Stimulated activated CD8-positive, alpha-beta memory T cell treated with anti-CD3 and anti-CD28 coated beads, Interleukin-2, amount 100 ng/mL, for 1 hour (primary cell): ENCODE results near the gene PCNA.
A peak's percentile ranks its signal among the peaks of the same experiment; 100 is the strongest.
"Not testable (repeated sequence)": the region's sequence is repeated elsewhere in the genome, so short reads cannot be mapped to it uniquely, and the experiment has no call there.

Experiments
- DNase-seq, 2 donors: peaks; one replicate each; pipeline ENCODE4 v3.0.0-alpha.2; 2020; ENCODE audit warnings: low read depth in 2 of 2

PCNA gene

DNA sequence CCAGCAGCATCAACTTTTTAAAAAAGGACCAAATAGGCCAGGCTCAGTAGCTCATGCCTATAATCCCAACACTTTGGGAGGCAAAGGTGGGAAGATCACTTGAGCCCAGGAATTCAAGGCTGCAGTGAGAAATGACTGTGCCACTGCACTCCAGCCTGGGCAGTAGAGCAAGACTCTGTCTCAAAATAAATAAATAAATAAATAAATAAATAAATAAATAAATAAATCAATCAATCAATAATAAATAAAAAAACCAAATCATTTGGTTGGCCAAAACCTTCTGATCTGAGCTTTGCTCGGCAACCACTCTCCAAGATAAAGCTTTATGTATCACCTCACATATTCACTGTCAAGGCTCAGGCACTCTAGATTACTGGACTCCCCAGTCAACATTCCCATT is 20.7 kb downstream of the PCNA start:
- DNase-seq, result not testable (repeated sequence)

- no peak for DNase-seq
Measured at GRCh38 chr20:5096463-5096862, 23.3 kb downstream of the PCNA start.

GRCh38 chr20:5095931-5096330 is 23.8 kb downstream of the PCNA start:
- no peak for DNase-seq

DNA sequence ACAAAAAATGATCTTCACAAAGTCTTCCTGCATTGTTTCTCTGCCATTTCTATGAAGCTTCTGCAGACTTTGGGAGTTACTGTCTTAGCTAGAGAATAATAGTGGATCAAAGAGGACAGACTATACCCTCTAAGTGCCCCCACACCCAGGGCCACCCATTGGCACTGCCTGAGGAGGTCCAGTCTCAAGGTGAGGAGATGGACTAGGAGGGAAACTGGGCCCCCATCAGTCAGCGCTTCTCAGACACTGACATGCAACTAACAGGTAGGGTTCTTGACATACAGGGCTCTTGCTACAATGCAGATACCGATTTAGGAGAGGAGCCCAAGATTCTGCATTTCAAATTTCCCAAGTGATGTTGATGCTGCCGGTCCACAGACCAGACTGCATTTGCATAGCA is 24.3 kb downstream of the PCNA start:
- no peak for DNase-seq

DNA sequence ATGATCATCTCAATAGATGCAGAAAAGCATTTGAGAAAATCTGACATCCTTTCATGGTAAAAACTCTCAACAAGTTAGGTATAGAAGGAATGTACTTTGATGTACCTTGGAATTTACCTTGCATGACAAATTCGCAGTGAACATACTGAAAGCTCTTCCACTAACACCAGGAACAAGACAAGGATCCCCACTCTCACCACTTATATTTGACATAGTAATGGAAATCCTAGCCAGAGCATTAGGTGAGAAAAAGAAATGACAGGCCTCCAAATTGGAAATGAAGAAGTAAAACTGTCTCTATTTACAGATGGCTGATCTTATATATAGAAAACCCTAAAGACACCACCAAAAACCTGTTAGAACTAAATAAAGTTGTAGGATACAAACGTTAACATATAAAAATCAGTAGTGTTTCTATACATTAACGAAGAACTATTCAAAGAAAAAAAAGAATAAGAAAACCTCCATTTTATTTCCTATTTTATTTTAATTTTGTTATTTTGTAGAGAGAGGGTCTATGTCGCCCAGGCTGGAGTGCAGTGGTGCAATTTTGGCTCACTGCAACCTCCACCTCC is 26.9 kb downstream of the PCNA start:
- DNase-seq, result no peak

DNA sequence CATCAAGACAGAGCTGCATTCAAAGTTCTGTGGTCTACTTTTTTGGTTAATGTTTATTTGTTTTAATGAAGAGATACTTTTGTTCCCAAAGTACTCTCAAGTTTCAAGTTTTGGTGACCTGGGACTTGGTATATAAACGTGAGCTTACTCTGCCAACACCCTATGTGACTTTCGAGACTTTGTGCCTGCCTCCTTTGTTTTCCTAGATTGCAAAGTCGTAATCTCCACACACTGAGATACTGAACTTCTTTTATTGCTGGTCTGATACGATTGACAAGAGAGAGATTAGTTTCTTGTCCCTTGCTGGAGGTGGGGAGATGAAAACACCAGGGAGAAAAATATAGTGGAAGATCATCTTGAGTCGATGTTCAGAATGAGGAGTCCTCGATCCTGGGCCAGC is 27.9 kb downstream of the PCNA start:
- no peak for DNase-seq

- no peak for DNase-seq
Measured at GRCh38 chr20:5090191-5090590, 29.6 kb downstream of the PCNA start.

GRCh38 chr20:5088688-5089087 is 31.1 kb downstream of the PCNA start:
- no peak for DNase-seq

GRCh38 chr20:5085380-5085779 is 34.4 kb downstream of the PCNA start:
- no peak for DNase-seq

- DNase-seq, result no peak
Measured at GRCh38 chr20:5080384-5080877, 39.3 kb downstream of the PCNA start.

DNA sequence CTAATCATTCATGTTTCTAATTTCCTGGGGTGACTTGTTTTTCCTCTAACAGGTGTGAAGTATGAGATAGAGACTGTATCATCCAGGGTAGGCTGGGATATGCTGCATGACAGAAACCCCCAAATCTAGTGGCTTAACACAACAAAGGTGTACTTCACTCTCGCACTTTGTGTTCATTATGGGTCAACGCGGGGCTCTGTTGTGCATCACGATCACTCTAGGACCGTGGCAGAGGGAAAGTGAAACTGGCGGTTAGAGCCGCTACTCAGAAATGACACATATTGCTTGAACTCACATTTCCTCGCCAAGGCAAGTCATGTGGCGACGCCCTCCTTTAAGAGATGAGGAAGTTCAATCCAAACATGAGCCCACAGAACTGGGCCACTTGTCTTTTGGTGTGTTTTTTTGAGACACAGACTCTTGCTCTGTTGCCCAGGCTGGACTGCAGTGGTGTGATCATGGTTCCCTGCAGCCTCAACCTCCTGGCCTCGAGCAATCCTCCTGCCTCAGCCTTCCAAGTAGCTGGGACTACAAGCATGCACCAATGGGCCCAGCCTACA is 41.3 kb downstream of the PCNA start:
- DNase-seq, result peak; percentile 44 to 49

GRCh38 chr20:5077761-5078387 is 41.9 kb downstream of the PCNA start:
- no peak for DNase-seq

GRCh38 chr20:5076913-5077312 is 42.8 kb downstream of the PCNA start:
- DNase-seq, result not testable (repeated sequence)

- DNase-seq, result no peak
Measured at GRCh38 chr20:5074232-5074674, 45.5 kb downstream of the PCNA start.

- no peak for DNase-seq
Measured at GRCh38 chr20:5073660-5074231, 46.0 kb downstream of the PCNA start.

- no peak for DNase-seq
Measured at GRCh38 chr20:5072756-5073659, 46.8 kb downstream of the PCNA start.

GRCh38 chr20:5071942-5072341 is 47.8 kb downstream of the PCNA start:
- not testable (repeated sequence) for DNase-seq

DNA sequence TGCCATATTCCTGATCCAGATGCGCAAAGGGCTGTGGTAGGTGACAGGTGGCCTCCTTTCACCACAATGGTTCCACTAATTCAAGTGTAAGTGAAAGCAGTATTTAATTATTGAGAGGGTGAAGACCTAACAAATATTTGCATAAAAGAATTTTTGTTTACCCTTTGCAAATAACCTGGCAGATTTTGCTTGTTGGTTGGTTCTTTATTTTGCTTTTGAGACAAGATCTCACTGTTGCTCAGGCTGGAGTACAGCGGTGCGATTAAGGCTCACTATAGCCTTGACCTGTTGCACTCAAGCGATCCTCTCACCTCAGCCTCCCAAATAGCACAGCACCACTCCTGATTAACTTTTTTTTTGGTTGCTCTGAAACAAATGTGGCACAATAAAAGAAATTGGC is 49.2 kb downstream of the PCNA start:
- no peak for DNase-seq

DNA sequence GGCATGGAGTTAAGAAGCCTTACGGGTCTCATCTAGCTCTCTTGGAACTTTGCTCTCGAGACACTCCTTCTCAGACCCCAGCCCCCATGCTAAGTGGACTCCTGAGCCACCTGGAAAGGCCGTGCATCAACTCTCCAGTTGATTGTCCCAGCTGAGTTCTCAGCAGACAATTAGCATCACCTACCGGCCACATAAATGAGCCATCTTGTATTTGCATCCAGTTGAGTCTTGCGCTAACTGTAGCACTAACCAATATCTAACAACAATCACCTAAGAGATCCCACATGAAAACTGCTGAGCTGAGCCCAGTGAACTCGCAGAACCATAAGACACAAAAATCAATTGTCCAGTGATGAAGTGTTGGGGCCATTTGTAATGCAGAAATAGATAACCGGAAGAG is 49.7 kb downstream of the PCNA start:
- DNase-seq, result no peak

DNA sequence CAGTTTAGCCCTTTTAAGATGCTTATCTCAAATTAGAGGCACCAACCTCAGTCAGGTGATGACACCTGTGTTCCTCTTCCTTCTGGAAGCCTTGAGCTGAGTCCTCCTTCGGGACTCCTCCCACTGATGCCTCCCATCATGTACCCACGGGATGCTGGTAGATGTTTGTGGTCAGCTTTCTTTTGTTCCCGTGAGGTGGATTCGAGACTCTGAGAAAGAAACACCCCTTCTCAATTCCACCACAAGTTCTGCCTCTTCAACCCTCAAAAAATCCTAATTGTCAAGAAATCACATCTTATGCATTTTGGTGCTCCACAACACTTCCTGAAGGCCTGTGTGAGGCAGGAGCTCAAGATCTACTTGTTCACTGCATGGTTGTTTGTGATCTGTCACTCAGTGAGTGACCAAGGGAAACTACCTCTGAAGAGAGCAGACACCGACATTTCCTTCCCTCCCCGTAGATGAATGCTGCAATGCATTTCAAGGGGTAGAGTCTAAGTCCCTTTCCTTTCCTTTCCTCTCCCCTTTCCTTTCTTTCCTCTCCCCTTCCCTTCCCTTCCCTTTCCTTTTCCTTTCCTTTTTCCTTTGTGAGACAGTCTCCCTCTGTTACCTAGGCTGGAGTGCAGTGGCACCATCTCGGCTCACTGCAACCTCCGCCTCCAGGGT is 50.5 kb downstream of the PCNA start:
- no peak for DNase-seq

DNA sequence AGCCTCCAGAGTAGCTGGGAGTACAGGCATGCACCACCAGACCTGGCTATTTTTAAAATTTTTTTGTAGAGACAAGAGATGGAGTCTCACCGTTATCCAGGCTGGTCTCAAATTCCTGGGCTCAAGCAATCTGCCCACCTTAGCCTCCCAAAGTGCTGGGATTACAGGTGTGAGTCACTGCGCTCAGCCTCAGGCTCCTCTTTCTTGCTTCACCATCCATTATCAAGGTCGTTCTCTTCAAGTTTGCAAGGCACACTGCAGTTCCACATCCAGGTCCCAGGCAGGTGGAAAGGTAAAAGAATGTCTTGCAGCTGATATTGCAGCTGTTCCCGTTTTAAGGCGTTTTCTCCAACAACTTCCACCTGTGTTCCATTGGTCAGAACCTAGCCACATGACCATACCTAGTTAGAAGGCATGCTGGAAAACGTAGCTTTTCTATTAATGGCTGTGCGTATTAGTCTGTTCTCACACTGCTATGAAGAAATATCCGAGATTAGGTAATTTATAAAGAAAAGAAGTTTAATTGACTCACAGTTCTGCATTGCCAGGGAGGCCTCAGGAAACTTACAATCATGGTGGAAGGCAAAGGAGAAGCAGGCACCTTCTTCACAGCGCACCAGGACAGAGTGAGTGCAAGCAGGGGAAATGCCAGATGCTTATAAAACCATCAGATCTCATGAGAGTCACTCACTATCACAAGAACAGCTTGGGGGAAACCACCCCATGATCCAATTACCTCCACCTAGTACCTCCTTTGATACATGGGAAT is 51.7 kb downstream of the PCNA start:
- DNase-seq, result no peak
